ENCODE measurements around the gene UGP2.

GRCh38 chr2:63863707-63864106 is 22.0 kb downstream of the UGP2 start:
- TF ChIP-seq CTCF (IDR thresholded peaks at IDR 0.05; ENCODE audit: low read length) (no peak), EZH2 (IDR thresholded peaks at IDR 0.05; ENCODE audit: borderline replicate concordance, low read length) (no peak)
